SU-DHL-6 (cell line): Measurements from ENCODE around the gene STK40.

ENCODE experiments used
- H2AFZ ChIP-seq: fragments of 200-600 bp; sonication (generic); 2 replicates; pipeline ENCODE4 v1.6.1; 2014; ENCODE audit warnings: low read depth, mild to moderate bottlenecking, moderate library complexity, mixed read lengths, antibody characterized with exemption, low read length; ENCODE audit not compliant: severe bottlenecking
- H3F3A ChIP-seq: fragments of 200-600 bp; shearing (Covaris generic); 2 replicates; pipeline ENCODE4 v1.6.0; 2016; ENCODE audit warnings: antibody characterized with exemption, mild to moderate bottlenecking; ENCODE audit not compliant: insufficient read depth
- H3K27ac ChIP-seq: fragments of 200-600 bp; sonication (generic); 2 replicates; pipeline ENCODE4 v1.5.1; 2016; ENCODE audit warnings: low read depth, mild to moderate bottlenecking, low read length, moderate library complexity, mixed read lengths
- H3K27me3 ChIP-seq: fragments of 200-600 bp; sonication (generic), shearing (Covaris generic); 2 replicates; pipeline ENCODE4 v1.6.0; 2014; ENCODE audit warnings: mild to moderate bottlenecking, low read length
- H3K36me3 ChIP-seq: fragments of 200-600 bp; sonication (generic); 2 replicates; pipeline ENCODE4 v1.6.1; 2014; ENCODE audit warnings: mild to moderate bottlenecking, low read length, mixed read lengths
- H3K4me2 ChIP-seq: fragments of 300-600, 200-600 bp; shearing (Covaris generic), sonication (generic); 2 replicates; pipeline ENCODE4 v1.6.0; 2014; ENCODE audit warnings: low read length, low read depth, mild to moderate bottlenecking; ENCODE audit not compliant: poor library complexity, severe bottlenecking
- H3K4me3 ChIP-seq: fragments of 200-600 bp; sonication (generic); 2 replicates; pipeline ENCODE4 v1.5.1; 2014; ENCODE audit warnings: antibody characterized with exemption, low read length, mild to moderate bottlenecking, mixed read lengths; ENCODE audit not compliant: insufficient read depth, poor library complexity, severe bottlenecking
- H3K79me2 ChIP-seq: fragments of 200-600 bp; sonication (generic); 2 replicates; pipeline ENCODE4 v1.6.1; 2014; ENCODE audit warnings: mild to moderate bottlenecking, low read length, moderate library complexity; ENCODE audit not compliant: insufficient read depth
- H3K9ac ChIP-seq: fragments of 200-600 bp; sonication (generic); 2 replicates; pipeline ENCODE4 v1.7.0; 2014; ENCODE audit warnings: mild to moderate bottlenecking, low read length
- H3K9me2 ChIP-seq: fragments of 200-600 bp; sonication (generic); replicated peaks from 2 replicates; pipeline ENCODE4 v1.6.1; 2014; ENCODE audit warnings: low read length; ENCODE audit not compliant: insufficient read depth
- H3K9me3 ChIP-seq: fragments of 200-600 bp; sonication (generic); 2 replicates; pipeline ENCODE4 v1.6.1; 2014; ENCODE audit warnings: low read length, mixed read lengths; ENCODE audit not compliant: insufficient read depth
- H4K20me1 ChIP-seq: fragments of 200-600 bp; sonication (generic); 2 replicates; pipeline ENCODE4 v1.6.1; 2014; ENCODE audit warnings: low read depth, mild to moderate bottlenecking, antibody characterized with exemption, low read length, moderate library complexity, mixed read lengths
- CTCF ChIP-seq: fragments of 200-600 bp; sonication (generic); IDR thresholded peaks from one replicate; pipeline ENCODE4 v1.5.1; 2017; ENCODE audit warnings: antibody characterized with exemption, mild to moderate bottlenecking, low read length, moderate library complexity; ENCODE audit not compliant: insufficient read depth, poor library complexity, severe bottlenecking
- EZH2phosphoT487 ChIP-seq: fragments of 200-600 bp; sonication (generic), shearing (Covaris generic); conservative IDR thresholded peaks from 2 replicates; pipeline ENCODE4 v1.6.1; 2018; ENCODE audit warnings: mild to moderate bottlenecking, antibody characterized with exemption, low read length, moderate library complexity, mixed read lengths

The STK40 gene

GRCh38 chr1:36358514-36359084 is 27.1 kb downstream of the STK40 start:
- Histone ChIP-seq H3K9ac (no peak overlapping the region), H3K27ac (no peak overlapping the region), H3K79me2 (no peaks in the 10 kb centered on the region), H3K4me3 (no peak overlapping the region), H3F3A (no peaks in the 10 kb centered on the region), H3K4me2 (no peak overlapping the region), H3K36me3 (no peaks in the 10 kb centered on the region), H4K20me1 (no peaks in the 10 kb centered on the region), H3K9me2 (no peaks in the 10 kb centered on the region), H3K27me3 (no peaks in the 10 kb centered on the region), H2AFZ (no peak overlapping the region), H3K9me3 (no peaks in the 10 kb centered on the region)
- TF ChIP-seq CTCF = no peak
- TF ChIP-seq EZH2phosphoT487 = no peak

DNA sequence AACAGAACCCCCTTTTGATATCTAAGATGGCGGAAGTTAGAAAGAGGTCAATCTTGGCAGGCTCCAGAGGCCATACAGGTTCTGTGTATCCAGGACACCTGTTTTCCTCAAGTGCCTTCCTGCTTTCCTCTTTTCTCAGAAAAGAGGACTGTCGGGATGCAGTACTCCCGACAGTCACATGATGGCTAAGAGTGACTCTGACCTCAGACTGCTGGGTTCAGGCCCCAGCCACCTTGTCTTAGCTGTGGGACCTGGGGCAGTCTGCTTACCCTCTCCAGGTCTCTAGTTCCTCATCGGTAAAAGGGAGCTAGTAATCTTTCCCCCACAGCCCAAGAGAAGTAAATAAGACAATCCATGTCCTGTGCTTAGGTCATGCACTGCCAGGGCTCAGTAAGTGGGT is 29.9 kb downstream of the STK40 start:
- no peaks in the 10 kb centered on the region for H3K79me2 ChIP-seq
- H3K9me3 ChIP-seq = no peaks in the 10 kb centered on the region
- H3K36me3 ChIP-seq = no peaks in the 10 kb centered on the region
- no peaks in the 10 kb centered on the region for H3K9me2 ChIP-seq
- TF ChIP-seq EZH2phosphoT487 (no peak), CTCF (no peak)
- H3K4me3 ChIP-seq = no peak overlapping the region
- no peak overlapping the region for H3K9ac ChIP-seq
- H2AFZ ChIP-seq = no peak overlapping the region
- no peaks in the 10 kb centered on the region for H4K20me1 ChIP-seq
- H3K27me3 ChIP-seq = no peaks in the 10 kb centered on the region
- H3K4me2 ChIP-seq = no peak overlapping the region
- H3K27ac ChIP-seq = no peak overlapping the region
- H3F3A ChIP-seq = no peaks in the 10 kb centered on the region

GRCh38 chr1:36354486-36354885 is 31.2 kb downstream of the STK40 start:
- H3K36me3 ChIP-seq = no peaks in the 10 kb centered on the region
- TF ChIP-seq EZH2phosphoT487 (no peak), CTCF (no peak)
- no peak overlapping the region for H3K27ac ChIP-seq
- H3K79me2 ChIP-seq = no peaks in the 10 kb centered on the region
- H3K27me3 ChIP-seq = no peaks in the 10 kb centered on the region
- H3K9me2 ChIP-seq = no peaks in the 10 kb centered on the region
- H4K20me1 ChIP-seq = no peaks in the 10 kb centered on the region
- H3K9me3 ChIP-seq = no peaks in the 10 kb centered on the region
- H3K9ac ChIP-seq = no peak overlapping the region
- H3K4me3 ChIP-seq = no peak overlapping the region
- H3F3A ChIP-seq = no peaks in the 10 kb centered on the region
- H3K4me2 ChIP-seq = no peak overlapping the region
- no peak overlapping the region for H2AFZ ChIP-seq
